T47D (cell line): ENCODE results near the gene CLEC18C.
"Not testable (repeated sequence)": the region's sequence is repeated elsewhere in the genome, so short reads cannot be mapped to it uniquely, and the experiment has no call there.

Source experiments
- DNase-seq, 2 experiments: peaks; one replicate each; pipeline versions ENCODE4 v3.0.0 to v3.0.0-alpha.2; 2011 to 2012; ENCODE audit warnings: low read depth in 1 of 2, low spot score in 1 of 2
- in situ Hi-C: cut with HindIII; loops from 2 replicates; pipeline ENCODE4 v1.10.0; 2016; ENCODE audit warnings: low sequenced_read_pairs, low pct_unique_long_range_greater_than_20kb

The CLEC18C gene

GRCh38 chr16:70188608-70188915, 15.0 kb downstream of the CLEC18C start:
- DNase-seq, in situ Hi-C loops: not testable (repeated sequence)

GRCh38 chr16:70190574-70190973, 17.0 kb downstream of the CLEC18C start:
- DNase-seq, in situ Hi-C loops: not testable (repeated sequence)

GRCh38 chr16:70196683-70197300, 23.2 kb downstream of the CLEC18C start:
- DNase-seq, in situ Hi-C loops: not testable (repeated sequence)

- DNase-seq, in situ Hi-C loops: not testable (repeated sequence)
These were observed 24.0 kb downstream of the CLEC18C start for GRCh38 chr16:70197611-70198010.

GRCh38 chr16:70198230-70198629, 24.6 kb downstream of the CLEC18C start:
- in situ Hi-C loops, DNase-seq: not testable (repeated sequence)

GRCh38 chr16:70198666-70199065, 25.1 kb downstream of the CLEC18C start:
- DNase-seq, in situ Hi-C loops: not testable (repeated sequence)

- in situ Hi-C loops, DNase-seq: not testable (repeated sequence)
These were observed 25.6 kb downstream of the CLEC18C start for GRCh38 chr16:70199170-70199569.

- in situ Hi-C loops, DNase-seq: not testable (repeated sequence)
These were observed 26.5 kb downstream of the CLEC18C start for GRCh38 chr16:70200063-70200462.

GRCh38 chr16:70203508-70203907, 29.9 kb downstream of the CLEC18C start:
- in situ Hi-C loops, DNase-seq: not testable (repeated sequence)

GRCh38 chr16:70204010-70204409, 30.4 kb downstream of the CLEC18C start:
- DNase-seq, in situ Hi-C loops: not testable (repeated sequence)

- in situ Hi-C loops, DNase-seq: not testable (repeated sequence)
These were observed 31.2 kb downstream of the CLEC18C start for GRCh38 chr16:70204668-70205405.

GRCh38 chr16:70206382-70206781, 32.8 kb downstream of the CLEC18C start:
- DNase-seq, in situ Hi-C loops: not testable (repeated sequence)

GRCh38 chr16:70218586-70218985, 45.0 kb downstream of the CLEC18C start:
- DNase-seq, in situ Hi-C loops: not testable (repeated sequence)

GRCh38 chr16:70222574-70222973, 49.0 kb downstream of the CLEC18C start:
- in situ Hi-C loops, DNase-seq: not testable (repeated sequence)

GRCh38 chr16:70223216-70223615, 49.6 kb downstream of the CLEC18C start:
- in situ Hi-C loops, DNase-seq: not testable (repeated sequence)

GRCh38 chr16:70223971-70224513, 50.5 kb downstream of the CLEC18C start:
- DNase-seq, in situ Hi-C loops: not testable (repeated sequence)

GRCh38 chr16:70224645-70225044, 51.1 kb downstream of the CLEC18C start:
- DNase-seq, in situ Hi-C loops: not testable (repeated sequence)

- in situ Hi-C loops, DNase-seq: not testable (repeated sequence)
These were observed 51.8 kb downstream of the CLEC18C start for GRCh38 chr16:70225430-70225829.

- in situ Hi-C loops, DNase-seq: not testable (repeated sequence)
These were observed 52.4 kb downstream of the CLEC18C start for GRCh38 chr16:70226024-70226423.
